GM12892 (cell line): ENCODE measurements around the gene ZBTB40.

ENCODE experiments used
- POLR2A ChIP-seq: IDR thresholded peaks from 2 replicates; pipeline ENCODE4 v1.6.1; 2011; ENCODE audit warnings: low read depth, low read length, control low read depth
- POLR2AphosphoS5 ChIP-seq: IDR thresholded peaks from 2 replicates; pipeline ENCODE4 v1.6.1; 2011; ENCODE audit warnings: low read depth, low read length, control low read depth
- TAF1 ChIP-seq: IDR thresholded peaks from 2 replicates; pipeline ENCODE4 v1.6.1; 2011; ENCODE audit warnings: low read depth, mild to moderate bottlenecking, control low read depth, low read length, borderline replicate concordance

DNA sequence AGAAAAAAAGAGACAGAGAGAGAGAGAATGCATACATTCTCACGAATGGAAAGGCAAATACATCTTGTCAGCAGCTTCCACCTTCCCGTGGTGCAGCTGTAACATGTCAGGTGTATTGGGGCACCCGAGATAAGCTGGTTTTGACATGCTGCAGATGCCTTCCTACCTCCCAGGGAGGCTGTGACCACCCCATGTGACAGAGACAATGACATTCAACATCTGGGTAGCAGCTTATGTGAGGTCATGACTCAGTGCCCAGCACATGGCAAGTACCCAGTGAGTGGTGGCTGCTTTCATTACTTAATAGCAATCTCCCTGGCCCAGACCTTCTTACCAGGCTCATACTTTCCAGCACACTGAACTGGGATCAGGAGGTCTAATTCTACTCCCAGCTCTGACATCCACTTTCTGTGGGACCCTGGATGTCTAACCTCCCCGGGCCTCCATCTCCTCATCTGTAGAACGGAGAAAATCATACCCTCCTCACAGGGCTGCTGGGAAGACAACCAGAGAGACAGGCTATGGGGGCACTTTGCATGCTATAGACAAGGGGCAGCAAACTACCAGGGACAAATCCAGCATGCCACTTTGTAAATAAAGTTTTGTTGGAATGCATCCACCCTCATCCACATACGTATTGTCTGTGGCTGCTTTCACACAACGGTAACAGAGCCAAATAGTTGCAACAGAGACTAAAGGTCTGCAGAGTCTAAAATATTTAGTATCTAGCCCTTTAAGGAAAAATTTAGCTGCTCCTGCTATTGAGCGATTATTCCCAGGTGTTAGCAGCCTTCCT is 38.5 kb upstream of the ZBTB40 start:
- TF ChIP-seq POLR2A (no peak), TAF1 (no peak), POLR2AphosphoS5 (no peak)
